ENCODE results near the gene HIPK4. TPM values are rescaled to one million over a fixed set of nuclear protein-coding genes. Genes with fewer than 3 reads are reported as not detected.
"Not testable (repeated sequence)": the region's sequence is repeated elsewhere in the genome, so short reads cannot be mapped to it uniquely, and the experiment has no call there.

HIPK4 gene
- under 1 TPM in 2 of 3 donors, not detected in 1; 0.02 to 0.10 TPM for polyA plus RNA-seq

DNA sequence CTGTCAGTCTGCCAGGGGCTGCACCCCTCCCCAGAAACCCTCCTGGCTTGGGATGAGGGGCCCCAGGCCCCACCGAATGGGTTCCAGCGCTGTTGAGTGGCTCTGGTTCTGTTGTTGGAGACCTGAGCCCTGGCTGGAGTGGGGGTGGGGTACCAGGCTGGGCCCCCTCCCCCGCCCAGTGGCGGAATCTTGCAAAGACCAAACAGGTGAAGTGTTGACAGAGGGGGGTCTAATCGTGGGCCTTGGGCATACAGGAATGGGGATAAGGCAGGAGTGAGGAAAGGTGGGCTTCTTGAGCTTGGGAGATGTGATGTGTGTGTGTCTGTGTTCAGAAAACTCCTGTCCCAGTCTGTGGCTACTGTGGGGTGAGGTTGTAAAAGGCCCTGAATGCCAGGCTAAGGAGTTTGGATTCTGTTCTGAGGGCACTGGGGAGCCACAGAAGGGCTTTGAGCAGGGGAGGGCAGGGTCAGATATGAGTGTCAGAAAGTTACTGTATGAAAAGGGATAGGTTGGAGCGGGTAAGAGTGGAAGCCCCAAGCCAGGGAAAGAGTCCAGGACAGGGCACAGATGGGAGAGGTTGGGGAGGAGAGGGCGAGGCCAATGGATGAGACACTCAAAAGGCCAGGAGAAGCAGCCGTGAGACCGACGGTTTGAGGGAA is at the start of gene HIPK4:
Gene HIPK4 (minus strand): TSS at position 98 of the 659 bp plus-strand sequence. CDS start 279 bp downstream, outside the sequence.
- WGBS, 3 donors, result 82 to 91% (median 89%) methylated on average over 10 of the region's 10 CpGs
- H3K27ac ChIP-seq (ENCODE audit: low read depth, low read length), result no peak within 1 kb of the TSS

- no peak overlapping the region for H3K27ac ChIP-seq (ENCODE audit: low read depth, low read length)
- 85 to 97% (median 94%) methylated on average over 3 of the region's 3 CpGs for WGBS, 3 donors
Observed at GRCh38 chr19:40438284-40438683, 48.3 kb upstream of the HIPK4 start.

DNA sequence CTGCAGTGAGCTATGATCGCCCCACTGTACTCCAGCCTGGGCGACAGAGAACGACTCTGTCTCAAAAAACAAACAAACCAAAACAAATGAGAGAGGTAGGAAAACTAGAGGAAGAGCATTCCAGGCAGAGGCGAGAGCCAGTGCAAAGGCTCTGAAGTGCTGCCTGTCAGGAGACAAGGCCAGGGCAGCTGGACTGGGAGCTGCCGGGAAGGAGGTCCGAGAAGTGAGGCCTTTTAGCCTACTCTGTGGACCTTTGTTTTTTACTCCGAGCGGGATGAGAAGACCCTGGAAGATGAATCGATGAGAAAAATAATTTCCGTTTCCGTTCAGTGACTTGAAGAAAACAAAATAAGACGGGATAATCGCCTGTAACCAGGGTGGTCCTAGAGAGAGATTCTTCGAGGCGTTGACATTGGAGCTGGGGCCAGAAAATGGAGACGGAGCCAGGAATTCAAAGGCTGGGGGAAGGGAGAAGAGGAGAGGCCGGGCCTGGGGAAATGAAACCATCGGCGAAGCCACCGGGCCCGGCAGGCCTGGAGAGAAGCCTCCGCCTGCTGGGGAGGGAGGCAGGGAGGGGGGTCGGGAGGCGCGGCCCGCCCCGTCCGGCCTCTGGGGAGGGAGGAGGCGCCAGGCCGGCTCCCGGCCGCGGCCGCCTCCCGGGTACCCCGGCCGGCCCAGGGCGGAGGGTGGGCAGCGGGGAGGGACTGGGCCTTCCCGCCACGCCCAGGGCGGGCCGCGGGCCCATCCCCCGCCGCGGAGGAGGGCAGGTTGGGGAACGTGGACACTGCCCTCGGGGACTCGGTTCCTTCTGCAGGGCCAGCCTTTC is 43.6 kb upstream of the HIPK4 start:
- peak overlapping the region; percentile 71 for H3K27ac ChIP-seq (ENCODE audit: low read depth, low read length)
- WGBS, 3 donors, result 1 to 2% (median 2%) methylated on average over 32 to 47 of the region's 50 CpGs

GRCh38 chr19:40432760-40433159 is 42.8 kb upstream of the HIPK4 start:
- WGBS, 3 donors, result 34 to 56% (median 47%) methylated on average over 7 of the region's 7 CpGs
- H3K27ac ChIP-seq (ENCODE audit: low read depth, low read length), result not testable (repeated sequence)

- 87 to 95% (median 90%) methylated on average over 3 of the region's 3 CpGs for WGBS, 3 donors
- no peak overlapping the region for H3K27ac ChIP-seq (ENCODE audit: low read depth, low read length)
Observed at GRCh38 chr19:40431698-40432097, 41.7 kb upstream of the HIPK4 start.

DNA sequence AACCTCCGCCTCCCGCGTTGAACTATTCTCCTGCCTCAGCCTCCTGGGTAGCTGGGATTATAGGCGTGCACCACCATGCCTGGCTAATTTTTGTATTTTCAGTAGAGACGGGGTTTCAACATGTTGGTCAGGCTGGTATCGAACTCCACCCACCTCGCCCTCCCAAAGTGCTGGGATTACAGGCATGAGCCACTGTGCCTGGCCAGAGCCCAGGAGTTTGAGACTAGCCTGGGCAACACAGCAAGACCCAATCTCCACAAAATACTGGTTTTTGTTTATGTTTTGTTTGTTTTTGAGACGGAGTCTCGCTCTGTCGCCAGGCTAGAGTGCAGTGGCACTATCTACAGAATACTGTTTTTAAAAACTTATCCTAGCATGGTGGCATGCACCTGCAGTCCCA is 40.3 kb upstream of the HIPK4 start:
- WGBS, 3 donors, result 94 to 97% (median 96%) methylated on average over 10 of the region's 10 CpGs
- not testable (repeated sequence) for H3K27ac ChIP-seq (ENCODE audit: low read depth, low read length)

DNA sequence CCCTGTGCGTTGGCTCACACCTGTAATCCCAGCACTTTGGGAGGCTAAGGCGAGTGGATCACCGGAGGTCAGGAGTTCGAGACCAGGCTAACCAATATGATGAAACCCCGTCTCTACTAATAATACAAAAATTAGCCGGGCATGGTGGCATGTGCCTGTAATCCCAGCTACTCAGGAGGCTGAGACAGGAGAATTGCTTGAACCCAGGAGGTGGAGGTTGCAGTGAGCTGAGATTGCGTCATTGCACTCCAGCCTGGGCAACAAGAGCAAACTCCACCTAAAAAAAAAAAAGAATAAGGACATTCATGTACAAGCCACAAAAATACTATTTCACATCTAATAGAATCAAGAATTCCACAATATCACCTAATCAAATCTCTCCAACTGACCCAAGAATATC is 38.2 kb upstream of the HIPK4 start:
- H3K27ac ChIP-seq (ENCODE audit: low read depth, low read length), result not testable (repeated sequence)
- WGBS, 3 donors, result 91 to 96% (median 96%) methylated on average over 7 of the region's 7 CpGs

DNA sequence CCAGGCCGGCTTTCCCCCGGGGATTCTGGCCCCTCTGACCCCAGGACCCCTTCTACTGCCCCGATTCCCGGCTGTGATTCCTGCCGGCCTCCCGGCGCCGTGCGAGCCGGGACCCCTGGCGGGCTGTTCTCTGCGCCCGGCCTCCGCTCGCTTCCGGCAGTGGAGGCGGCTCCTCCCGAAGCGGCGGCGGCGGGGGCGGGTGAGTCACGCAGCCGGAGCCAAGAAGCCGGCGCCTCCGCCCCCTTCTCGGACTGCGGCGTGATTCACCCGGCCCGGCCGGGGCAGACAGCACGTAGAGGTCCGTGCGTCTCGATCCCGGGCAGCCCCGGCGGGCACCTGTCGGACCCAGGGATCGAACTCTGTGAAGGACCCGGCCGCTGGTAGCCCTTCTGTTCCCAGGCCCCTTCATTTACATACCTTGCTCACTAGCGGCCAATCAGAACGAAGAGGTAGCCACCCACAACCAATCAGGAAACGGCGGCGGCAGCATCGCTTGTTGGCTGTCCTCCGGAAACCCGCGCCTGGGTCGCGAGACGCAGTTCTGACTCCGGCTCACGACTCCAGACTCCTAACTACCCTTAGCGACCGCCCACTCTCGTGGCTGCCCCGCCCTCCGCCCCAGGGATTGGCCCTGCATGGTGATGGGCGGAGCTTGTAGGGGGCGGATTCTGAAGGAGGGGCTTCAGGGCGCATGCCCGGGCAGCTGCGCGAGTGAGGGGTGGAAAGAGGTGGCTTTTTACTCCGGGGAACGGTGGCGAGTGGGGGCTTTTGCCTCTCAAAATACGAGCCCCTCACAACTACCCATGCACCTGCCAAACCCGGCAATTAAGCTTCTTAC is 35.7 kb upstream of the HIPK4 start, which contains the start of gene SERTAD1:
Gene SERTAD1 (minus strand): TSS at position 543 of the 838 bp plus-strand sequence. CDS start 2,446 bp downstream, outside the sequence.
- 0 to 1% (median 0%) methylated on average over 62 to 75 of the region's 75 CpGs for whole genome bisulfite sequencing, 3 donors
- H3K27ac ChIP-seq (ENCODE audit: low read depth, low read length), result peak within 1 kb of the TSS; percentile 89

DNA sequence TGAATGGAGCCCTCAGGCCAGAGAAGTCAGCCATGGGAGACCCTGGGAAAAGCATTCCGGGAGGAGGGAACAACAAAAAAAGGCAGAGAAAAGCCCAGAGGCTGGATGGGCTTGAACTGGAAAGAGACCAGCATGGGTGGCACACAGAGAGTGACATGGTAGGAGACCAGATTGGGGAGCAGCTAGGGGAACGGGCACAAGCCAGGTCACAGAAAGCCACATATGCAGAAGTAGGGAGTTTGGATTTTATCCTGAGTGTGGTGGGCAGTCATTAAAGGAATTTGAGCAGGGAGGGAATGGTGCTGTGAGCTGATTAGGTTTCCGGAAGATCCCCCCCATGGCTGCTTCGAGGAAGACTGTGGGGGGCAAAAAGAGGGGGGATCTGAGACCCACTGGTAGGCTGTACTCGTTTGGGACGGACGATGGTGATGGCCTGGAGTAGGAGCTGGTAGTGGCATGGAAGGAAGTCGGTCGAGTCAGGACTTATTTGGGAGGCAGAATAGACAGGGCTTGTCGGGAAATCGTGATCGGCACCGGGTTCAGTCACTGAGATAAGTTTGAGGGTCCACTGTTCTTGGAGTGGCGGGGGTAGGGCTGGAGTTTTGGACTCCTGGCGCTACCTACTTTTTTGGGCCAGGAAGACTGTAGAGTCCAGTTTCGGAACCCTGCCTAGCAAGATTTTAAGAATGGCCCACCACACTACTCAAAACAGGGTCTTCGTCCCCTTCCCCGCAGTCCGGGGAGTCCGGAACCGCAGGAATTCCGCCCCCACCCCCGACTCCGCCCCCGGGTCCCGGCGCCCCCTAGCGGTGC is 34.9 kb upstream of the HIPK4 start:
- H3K27ac ChIP-seq (ENCODE audit: low read depth, low read length), result peak overlapping the region; percentile 89
- 1 to 2% (median 1%) methylated on average over 22 to 28 of the region's 28 CpGs for WGBS, 3 donors

DNA sequence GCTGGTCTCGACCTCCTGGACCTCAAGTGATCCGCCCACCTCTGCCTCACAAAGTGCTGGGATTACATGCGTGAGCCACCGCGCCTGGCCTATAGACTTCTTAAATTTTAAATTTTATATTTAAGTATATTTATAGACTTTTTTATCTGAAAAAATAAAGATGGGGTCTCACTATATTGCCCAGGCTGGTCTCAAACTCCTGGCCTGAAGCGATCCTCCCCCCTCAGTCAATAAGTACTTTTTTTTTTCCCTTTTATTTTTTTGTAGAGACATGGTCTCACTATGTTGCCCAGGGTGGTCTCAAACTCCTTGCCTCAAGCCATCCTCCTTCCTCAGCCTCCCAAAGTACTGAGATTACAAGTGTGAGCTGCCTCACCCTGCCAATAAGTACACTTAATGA is 34.0 kb upstream of the HIPK4 start:
- 94 to 98% (median 95%) methylated on average over 6 of the region's 6 CpGs for WGBS, 3 donors
- no peak overlapping the region for H3K27ac ChIP-seq (ENCODE audit: low read depth, low read length)

- no peak overlapping the region for H3K27ac ChIP-seq (ENCODE audit: low read depth, low read length)
- WGBS, 3 donors, result 89% methylated on average over 31 of the region's 31 CpGs
Observed at GRCh38 chr19:40422748-40423566, 33.0 kb upstream of the HIPK4 start.

DNA sequence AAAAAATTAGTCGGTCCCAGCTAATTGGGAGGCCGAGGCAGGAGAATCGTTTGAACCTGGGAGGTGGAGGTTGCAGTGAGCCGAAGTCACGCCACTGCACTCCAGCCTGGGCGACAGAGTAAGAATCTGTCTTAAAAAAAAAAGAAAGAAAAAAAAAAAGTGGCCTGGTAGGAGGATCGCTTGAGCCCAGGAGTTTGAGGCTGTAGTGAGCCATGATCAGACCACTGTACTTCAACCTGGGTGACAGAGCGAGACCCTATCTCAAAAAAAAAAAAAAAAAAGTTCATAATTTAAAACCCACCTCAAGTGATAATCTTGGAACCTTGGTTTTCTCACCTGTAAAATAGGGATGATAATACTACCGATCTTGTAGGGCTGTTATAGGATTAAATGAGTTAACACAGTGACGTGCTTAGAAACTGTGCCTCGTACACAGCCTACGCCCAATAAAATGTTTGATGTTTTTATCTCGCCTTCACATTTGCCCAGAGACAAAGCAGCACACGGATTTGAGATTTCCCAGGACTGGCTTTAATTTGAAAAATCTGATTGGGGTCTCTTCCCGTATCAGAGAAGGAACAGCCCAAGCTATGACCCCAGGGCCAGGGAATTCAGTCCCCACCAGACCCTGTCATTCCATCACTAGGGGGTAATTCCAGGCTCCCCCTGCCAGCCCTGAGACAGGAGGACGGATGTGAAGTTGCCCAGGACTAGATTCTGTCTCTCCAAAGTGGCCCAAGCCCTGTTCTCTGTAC is 32.2 kb upstream of the HIPK4 start:
- no peak overlapping the region for H3K27ac ChIP-seq (ENCODE audit: low read depth, low read length)
- 76 to 83% (median 77%) methylated on average over 16 of the region's 16 CpGs for WGBS, 3 donors

- 2 to 3% (median 2%) methylated on average over 56 of the region's 56 CpGs for WGBS, 3 donors
- peak overlapping the region; percentile 88 for H3K27ac ChIP-seq (ENCODE audit: low read depth, low read length)
Observed at GRCh38 chr19:40420766-40421765, 31.1 kb upstream of the HIPK4 start.

DNA sequence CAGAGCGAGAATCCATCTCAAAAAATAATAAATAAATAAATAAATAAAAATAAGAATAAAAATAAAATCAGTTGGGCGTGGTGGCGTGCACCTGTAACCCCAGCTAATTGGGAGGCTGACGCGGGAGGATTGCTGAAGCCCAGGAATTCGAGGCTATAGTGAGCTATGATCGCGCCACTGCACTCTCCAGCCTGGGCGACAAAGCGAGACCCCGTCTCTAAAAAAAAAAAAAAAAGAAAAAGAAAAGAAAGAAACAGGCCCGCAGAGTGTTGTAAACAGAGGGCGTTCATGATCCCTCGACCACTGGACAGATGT is 30.4 kb upstream of the HIPK4 start:
- WGBS, 3 donors, result 51 to 65% (median 58%) methylated on average over 14 of the region's 14 CpGs
- peak overlapping the region; percentile 88 for H3K27ac ChIP-seq (ENCODE audit: low read depth, low read length)

DNA sequence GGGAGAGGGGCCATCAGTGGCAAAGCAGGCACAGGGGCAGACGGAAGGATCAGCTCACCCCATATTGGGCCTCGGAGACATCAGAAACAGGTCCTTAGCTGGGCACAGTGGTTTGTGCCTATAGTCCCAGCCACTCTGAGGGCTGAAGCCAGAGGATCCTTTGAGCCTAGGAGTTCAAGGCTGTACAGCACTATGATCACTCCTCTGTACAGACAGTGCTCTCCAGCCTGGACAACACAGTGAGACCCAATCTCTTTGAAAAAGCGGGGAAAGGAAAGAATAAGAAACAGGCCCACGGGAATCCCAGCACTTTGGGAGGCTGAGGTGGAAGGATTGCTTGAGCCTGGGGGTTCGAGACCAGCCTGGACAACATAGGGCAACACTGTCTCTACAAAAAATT is 29.8 kb upstream of the HIPK4 start:
- H3K27ac ChIP-seq (ENCODE audit: low read depth, low read length), result no peak overlapping the region
- WGBS, 3 donors, result 81 to 93% (median 93%) methylated on average over 5 of the region's 5 CpGs

All from adipose tissue (tissue), 3 donors.